ENCODE measurements around the gene NR2E3. TPM values are rescaled to one million over a fixed set of nuclear protein-coding genes. Genes with fewer than 3 reads are reported as not detected.
"Not testable (repeated sequence)": the region's sequence is repeated elsewhere in the genome, so short reads cannot be mapped to it uniquely, and the experiment has no call there.

Gene NR2E3
- total RNA-seq, 4 donors from 2014 or later = 1.3 to 1.4 (median 1.3) TPM; not detected in 1

DNA sequence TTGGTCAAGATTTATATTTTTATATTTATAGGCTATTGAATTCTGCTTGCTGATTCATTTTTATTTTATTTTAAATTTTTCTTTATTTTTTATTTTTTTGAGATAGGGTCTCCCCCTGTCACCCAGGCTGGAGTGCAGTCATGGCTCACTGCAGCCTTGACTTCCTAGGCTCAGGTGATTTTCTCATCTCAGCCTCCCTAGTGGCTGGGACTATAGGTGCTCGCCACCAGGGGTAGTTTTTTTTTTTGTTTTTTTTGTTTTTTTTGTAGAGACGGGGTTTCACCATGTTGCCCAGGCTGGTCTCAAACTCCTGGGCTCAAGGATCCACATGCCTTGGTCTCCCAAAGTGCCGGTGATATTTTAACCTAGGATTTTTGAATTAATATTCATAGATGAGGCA is 31.2 kb downstream of the NR2E3 start:
- H3K4me1 ChIP-seq = no peaks in the 10 kb centered on the region
- no peaks in the 10 kb centered on the region for H3K27me3 ChIP-seq
- no peaks in the 10 kb centered on the region for H3K9me3 ChIP-seq
- DNase-seq = no peak
- H3K4me3 ChIP-seq = no peak overlapping the region
- H3K36me3 ChIP-seq = no peaks in the 10 kb centered on the region
- H3K27ac ChIP-seq = no peak overlapping the region
- TF ChIP-seq CTCF (IDR thresholded peaks at IDR 0.05) (no peak), POLR2A (IDR thresholded peaks at IDR 0.05) (no peak)

- no peak for DNase-seq
- TF ChIP-seq CTCF (IDR thresholded peaks at IDR 0.05) (no peak), POLR2A (IDR thresholded peaks at IDR 0.05) (no peak)
- Histone ChIP-seq H3K9me3 (no peaks in the 10 kb centered on the region), H3K36me3 (peaks cover 0 to 32% (median 0%) of the 10 kb centered on the region in 3 donors), H3K27me3 (no peaks in the 10 kb centered on the region), H3K27ac (no peak overlapping the region), H3K4me3 (no peak overlapping the region), H3K4me1 (no peaks in the 10 kb centered on the region)
These were observed 34.6 kb downstream of the NR2E3 start for GRCh38 chr15:71844916-71845315.

GRCh38 chr15:71853543-71853942 is 43.2 kb downstream of the NR2E3 start:
- DNase-seq = no peak
- no peak overlapping the region for H3K4me3 ChIP-seq
- TF ChIP-seq CTCF (IDR thresholded peaks at IDR 0.05) (no peak), POLR2A (IDR thresholded peaks at IDR 0.05) (no peak)
- no peaks in the 10 kb centered on the region for H3K27me3 ChIP-seq
- H3K9me3 ChIP-seq = no peaks in the 10 kb centered on the region
- H3K36me3 ChIP-seq = peaks cover 0 to 26% (median 0%) of the 10 kb centered on the region in 3 donors
- H3K27ac ChIP-seq = no peak overlapping the region
- H3K4me1 ChIP-seq = no peaks in the 10 kb centered on the region

DNA sequence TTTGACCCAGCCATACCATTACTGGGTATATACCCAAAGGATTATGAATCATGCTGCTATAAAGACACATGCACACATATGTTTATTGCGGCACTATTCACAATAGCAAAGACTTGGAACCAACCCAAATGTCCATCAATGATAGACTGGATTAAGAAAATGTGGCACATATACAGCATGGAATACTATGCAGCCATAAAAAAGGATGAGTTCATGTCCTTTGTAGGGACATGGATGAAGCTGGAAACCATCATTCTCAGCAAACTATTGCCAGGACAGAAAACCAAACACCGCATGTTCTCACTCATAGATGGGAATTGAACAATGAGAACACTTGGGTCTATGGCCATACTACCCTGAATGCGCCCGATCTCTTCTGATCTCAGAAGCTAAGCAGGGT is 47.9 kb downstream of the NR2E3 start:
- DNase-seq = not testable (repeated sequence)

More for the DNA sequence above, 47.9 kb downstream of the NR2E3 start:
- not testable (repeated sequence) for H3K4me3 ChIP-seq, H3K27me3 ChIP-seq, H3K27ac ChIP-seq, H3K36me3 ChIP-seq, H3K4me1 ChIP-seq, H3K9me3 ChIP-seq

Small RNAs within 50 kb of the gene (small RNA-seq; reads per million reads assigned to genes)
- 0 to 0.06 reads per million in 2 donors for gene RNA5SP399

All from Peyer's patch (tissue), 4 donors.